ENCODE data around the gene NPW.
A peak's percentile ranks its signal among the peaks of the same experiment; 100 is the strongest.

The NPW gene

DNA sequence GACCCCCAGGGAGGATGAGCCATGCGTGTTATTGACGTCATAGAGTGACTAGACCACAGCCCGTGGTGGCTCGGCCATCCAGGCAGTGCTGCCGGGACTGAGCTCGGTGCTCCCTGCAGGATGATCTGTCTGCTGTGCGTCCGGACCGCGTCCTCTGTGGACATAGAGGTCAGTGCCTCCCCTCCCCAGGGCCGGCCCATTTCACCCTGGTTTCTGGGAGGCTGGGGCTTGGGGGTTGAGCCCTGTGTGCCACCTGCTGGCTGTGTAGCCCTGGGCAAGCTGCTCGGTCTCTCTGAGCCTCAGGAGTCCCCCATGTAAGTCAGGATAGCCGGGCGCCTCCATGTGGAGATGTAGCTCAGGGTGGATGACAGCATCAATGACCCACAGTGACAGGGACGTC lies 36.5 kb downstream of the NPW start:
- no peak for DNase-seq

DNA sequence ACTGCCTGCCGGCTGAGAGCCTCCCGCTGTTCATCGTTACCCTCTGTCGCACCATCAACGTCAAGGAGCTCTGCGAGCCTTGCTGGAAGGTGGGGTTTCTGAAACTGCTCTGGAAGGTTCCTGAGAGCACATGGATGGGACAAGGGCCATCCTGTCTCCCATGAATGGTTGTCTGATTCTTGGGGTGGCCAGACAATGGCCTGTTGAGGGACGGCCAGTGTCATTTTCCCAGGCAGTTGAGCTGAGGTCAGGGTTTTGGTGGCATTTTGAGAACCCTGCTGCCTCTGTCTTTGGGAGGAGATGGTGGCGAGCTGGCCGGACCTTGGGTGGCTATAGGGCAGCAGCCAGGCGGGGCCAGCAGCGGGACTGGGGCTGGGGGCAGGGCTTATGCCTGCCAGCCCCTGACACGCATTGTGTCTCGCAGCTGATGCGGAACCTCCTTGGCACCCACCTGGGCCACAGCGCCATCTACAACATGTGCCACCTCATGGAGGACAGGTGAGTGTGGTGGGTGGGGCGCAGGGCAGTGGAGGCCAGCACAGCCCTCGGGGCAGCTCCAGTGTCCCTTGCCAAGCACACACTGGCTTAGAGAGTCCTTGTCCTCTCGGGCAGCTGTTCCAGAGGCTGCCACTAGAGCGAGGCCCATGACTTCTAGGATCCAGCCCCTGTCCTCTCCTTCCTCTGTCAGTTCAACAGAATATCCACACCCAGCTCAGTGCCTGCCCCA lies 37.3 kb downstream of the NPW start:
- DNase-seq = no peak

DNA sequence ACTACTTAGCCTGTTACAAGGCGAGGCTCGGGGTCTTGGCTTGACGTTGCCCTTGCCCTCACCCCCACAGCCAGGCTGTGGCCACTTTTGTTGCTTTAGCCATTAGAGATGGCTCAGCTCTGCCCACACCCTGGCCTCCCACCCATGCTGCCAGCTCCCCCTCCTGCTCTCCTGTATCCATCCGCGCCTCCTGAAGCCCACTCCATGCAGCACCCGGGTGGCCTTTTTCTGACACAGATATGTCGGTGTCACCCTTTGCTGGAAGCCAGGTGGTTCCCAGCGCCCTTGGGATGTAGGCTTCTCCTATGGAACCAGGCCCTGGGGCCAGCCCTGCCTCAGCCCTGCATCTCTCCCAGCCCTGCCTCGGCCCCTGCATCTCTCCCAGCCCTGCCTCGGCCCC lies 37.9 kb downstream of the NPW start:
- DNase-seq = no peak

DNA sequence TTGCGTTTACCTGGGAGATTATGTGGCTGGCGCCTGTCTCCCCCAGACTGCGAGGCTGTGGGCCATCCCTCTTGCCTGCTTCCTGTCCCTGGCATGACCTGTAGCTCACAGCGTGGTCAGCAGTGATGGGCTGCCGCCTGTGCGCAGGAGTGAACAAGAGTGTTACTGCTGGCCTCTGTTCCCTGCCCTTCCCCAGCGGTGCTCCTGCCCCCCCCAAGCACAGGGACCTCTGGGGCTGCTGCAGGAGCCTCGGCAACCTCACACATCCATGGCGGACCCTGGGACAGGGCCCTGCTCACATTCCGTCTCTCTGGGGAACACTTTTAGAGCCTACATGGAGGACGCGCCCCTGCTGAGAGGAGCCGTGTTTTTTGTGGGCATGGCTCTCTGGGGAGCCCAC lies 38.8 kb downstream of the NPW start:
- peak; percentile 53 for DNase-seq

DNA sequence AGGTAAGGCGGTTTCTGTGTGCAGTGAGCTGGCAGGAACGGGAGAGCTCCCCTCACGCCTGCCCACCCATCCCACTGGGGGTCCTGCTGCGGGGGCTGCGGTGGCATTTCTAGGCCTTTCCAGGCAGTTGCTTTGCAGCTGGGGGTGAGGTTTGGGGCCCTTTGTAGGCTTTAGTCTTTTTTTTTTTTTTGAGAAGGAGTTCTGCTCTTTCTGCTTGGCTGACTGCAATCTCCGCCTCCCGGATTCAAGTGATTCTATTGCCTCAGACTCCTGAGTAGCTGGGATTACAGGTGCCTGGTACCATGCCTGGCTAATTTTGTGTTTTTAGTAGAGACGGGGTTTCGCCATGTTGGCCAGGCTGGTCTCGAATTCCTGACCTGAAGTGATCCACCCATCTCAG lies 39.3 kb downstream of the NPW start:
- no peak for DNase-seq

DNA sequence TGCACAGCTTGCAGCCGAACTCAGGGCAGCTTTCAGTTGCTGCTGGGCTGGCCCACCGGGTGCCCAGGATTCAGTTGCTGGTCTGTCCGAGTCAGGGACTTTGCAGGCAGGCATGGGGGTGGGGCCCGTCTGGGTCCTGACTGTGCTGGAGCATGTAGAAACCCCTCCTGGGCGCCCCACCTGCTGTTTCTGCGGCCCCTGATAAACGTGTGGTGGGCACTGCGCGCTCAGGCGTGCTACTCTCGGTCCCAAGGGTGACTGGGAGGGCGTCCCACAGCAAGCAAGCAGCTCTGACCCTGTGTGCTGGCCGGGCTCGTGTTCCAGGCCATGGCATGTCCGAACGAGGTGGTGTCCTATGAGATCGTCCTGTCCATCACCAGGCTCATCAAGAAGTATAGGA lies 40.8 kb downstream of the NPW start:
- DNase-seq = no peak

GRCh38 chr16:2061023-2061422 lies 41.4 kb downstream of the NPW start:
- no peak for DNase-seq

DNA sequence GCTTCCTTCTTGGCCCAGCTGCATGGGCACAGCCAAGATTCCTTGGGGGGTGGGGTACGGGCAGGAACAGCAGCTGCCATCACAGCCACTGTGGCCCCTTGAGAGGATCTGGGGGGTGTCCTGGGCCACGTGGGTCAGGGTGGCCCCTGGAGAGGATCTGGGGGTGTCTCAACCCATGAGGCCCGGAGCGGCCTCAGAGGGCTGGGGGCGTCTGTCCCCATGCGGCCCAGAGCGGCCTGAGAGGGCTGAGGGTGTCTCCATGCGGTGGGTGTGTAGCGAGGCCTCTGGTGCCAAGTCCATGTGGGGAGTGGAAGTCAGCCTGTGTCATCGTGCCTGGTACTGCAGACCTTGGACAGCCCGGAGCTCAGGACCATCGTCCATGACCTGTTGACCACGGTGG lies 41.9 kb downstream of the NPW start:
- DNase-seq = no peak

DNA sequence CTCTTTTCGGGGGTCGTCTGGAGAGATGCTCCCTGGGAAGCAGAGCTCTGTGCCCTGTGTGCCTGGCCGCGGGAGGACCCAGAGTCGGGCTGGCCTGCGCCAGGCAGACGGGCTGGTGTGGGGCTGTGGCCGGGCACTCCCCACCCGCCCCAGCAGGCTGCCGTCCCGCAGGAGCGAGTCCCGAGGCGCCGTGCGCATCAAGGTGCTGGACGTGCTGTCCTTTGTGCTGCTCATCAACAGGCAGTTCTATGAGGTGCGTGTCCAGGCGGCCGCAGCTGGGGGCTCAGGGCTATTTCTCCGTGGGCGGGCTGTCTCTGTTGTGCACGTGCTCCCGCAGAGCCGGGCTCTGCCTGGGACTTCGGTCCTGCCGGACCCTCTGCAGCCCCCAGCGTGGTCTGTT lies 43.2 kb downstream of the NPW start:
- no peak for DNase-seq

GRCh38 chr16:2063861-2064260 lies 44.3 kb downstream of the NPW start:
- DNase-seq = no peak

- DNase-seq = no peak
Observed at GRCh38 chr16:2064368-2064945, 44.9 kb downstream of the NPW start.

GRCh38 chr16:2066139-2066538 lies 46.6 kb downstream of the NPW start:
- DNase-seq = no peak
